Stimulated activated memory B cell treated with anti-CD40 and anti-IgM and Interleukin-4, amounts not matched to agents 10 μg/mL and 1 μg/mL and 100 μg/mL, for 72 hours (primary cell): Measurements from ENCODE around the gene TAF4.

Experiments
- ATAC-seq: fragments of 150-1000 bp; cut with Tn5 transposase; 2 replicates; pipeline ENCODE4 v1.10.0; 2021
- H3K27ac Mint-ChIP-seq: one replicate; pipeline ENCODE4 v1.8.0; 2022; ENCODE audit warnings: mild to moderate bottlenecking, mixed read lengths
- H3K27me3 Mint-ChIP-seq: one replicate; pipeline ENCODE4 v1.8.0; 2022; ENCODE audit warnings: mixed read lengths
- H3K36me3 Mint-ChIP-seq: one replicate; pipeline ENCODE4 v1.8.0; 2022; ENCODE audit warnings: mixed read lengths
- H3K4me1 Mint-ChIP-seq: one replicate; pipeline ENCODE4 v1.8.0; 2022; ENCODE audit warnings: mixed read lengths
- H3K4me3 Mint-ChIP-seq: one replicate; pipeline ENCODE4 v1.8.0; 2022; ENCODE audit warnings: mild to moderate bottlenecking, moderate library complexity, mixed read lengths
- H3K9me3 Mint-ChIP-seq: one replicate; pipeline ENCODE4 v1.8.0; 2022; ENCODE audit warnings: mixed read lengths

Gene TAF4

DNA sequence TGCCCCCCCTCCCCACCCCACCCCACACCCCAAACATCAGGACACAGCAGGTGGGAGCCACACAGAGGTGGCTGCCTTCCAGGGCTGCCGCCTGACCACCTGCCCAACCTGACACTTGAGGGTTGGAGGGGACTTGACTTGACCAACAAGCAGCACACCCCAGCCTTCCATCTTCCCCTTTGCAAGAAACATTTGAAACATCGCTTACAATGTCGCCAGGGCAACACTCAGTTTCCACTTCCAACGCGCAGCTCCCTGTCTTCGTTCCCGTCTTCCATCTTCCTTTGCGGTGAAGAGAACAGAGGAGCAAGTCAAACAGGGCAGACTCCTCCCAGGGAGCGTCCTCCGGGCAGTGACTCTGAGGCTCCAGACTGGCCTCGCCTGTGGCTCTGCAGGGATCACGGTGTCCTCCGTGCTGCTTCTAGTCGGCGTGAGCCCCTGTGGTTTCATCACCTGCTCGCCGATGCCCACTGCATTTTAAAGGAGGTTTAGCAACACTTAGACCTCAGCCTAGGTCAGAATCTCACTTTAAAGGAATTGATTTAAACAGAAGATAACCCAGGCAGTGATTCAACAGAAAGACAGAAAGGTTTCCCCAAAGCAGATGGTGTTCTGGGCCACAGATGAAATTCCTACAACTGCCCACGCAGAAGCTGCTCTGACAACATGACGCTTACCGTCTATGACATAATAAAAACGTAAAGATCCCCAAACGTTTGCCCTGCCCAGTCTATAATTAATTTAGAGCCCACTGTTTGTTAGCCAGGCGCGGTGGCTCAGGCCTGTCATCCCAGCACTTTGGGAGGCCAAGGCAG lies 130.8 kb downstream of the TAF4 start:
- no peaks in the 10 kb centered on the region for H3K4me1 Mint-ChIP-seq
- H3K4me3 Mint-ChIP-seq, result no peak overlapping the region
- no peaks in the 10 kb centered on the region for H3K36me3 Mint-ChIP-seq
- no peak overlapping the region for H3K27ac Mint-ChIP-seq
- no peak for ATAC-seq
- peaks cover 49% of the 10 kb centered on the region for H3K27me3 Mint-ChIP-seq
- H3K9me3 Mint-ChIP-seq, result no peaks in the 10 kb centered on the region

DNA sequence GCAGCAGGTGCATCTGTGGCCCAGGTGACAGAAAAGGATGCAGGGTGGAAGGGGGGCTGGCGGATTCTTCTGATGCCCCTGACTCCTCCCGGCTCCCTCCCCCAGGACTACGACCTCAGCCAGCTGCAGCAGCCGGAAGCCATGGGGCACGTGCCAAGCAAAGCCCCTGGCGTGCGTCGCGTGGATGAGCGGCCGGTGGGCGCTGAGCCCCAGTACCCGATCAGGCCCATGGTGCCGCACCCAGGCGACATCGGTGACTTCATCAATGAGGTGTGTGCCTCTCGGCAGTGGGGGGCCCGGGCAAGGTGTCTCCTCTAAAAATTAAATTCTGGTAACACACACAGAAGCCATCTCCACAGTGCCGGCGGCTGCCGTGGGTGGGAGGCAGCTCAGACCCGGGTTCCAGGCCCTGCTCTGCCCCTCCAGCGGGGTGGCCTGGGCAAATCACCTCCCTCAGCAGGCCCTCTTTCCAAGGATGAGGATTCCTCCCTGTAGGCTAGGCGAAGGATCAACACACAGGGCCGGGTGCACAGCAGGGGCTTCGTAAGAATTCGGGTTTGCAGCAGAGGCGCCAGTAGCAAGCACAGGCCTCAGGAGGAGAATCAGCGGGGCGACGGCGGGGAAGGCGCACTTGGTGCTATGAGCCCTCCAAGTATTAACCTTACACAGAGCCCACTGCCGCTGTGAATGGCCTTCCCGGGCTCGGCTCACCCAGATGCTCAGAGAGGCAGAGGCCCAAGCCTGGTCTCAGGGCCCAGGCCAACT lies 131.5 kb downstream of the TAF4 start:
- Mint-ChIP-seq H3K36me3 (no peaks in the 10 kb centered on the region), H3K27ac (no peak overlapping the region), H3K4me3 (no peak overlapping the region), H3K27me3 (peaks cover 49% of the 10 kb centered on the region), H3K9me3 (no peaks in the 10 kb centered on the region), H3K4me1 (no peaks in the 10 kb centered on the region)
- no peak for ATAC-seq

DNA sequence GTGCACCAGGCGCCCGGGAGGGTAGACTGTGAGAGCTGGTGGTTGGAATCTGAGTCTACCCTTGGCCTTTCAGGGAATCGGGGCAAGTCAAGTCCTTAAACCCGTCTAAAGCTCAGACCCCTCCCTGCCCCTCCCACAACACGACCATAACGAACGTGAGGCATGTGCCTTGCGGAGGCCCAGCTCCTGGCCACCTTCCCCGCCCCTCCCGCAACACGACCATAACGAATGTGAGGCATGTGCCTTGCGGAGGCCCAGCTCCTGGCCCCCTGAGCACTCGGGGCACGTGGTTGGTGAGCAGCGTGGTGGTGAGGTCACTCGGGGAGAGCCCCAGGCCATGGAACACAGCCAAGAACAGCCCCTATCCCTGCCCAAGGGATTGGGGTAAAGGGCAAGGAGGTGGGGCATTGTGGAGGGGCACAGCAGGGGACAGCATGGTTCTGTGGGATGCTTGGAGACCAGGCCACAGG lies 132.2 kb downstream of the TAF4 start:
- H3K4me3 Mint-ChIP-seq, result no peak overlapping the region
- H3K4me1 Mint-ChIP-seq, result no peaks in the 10 kb centered on the region
- no peak overlapping the region for H3K27ac Mint-ChIP-seq
- no peaks in the 10 kb centered on the region for H3K9me3 Mint-ChIP-seq
- peaks cover 49% of the 10 kb centered on the region for H3K27me3 Mint-ChIP-seq
- no peaks in the 10 kb centered on the region for H3K36me3 Mint-ChIP-seq
- no peak for ATAC-seq

DNA sequence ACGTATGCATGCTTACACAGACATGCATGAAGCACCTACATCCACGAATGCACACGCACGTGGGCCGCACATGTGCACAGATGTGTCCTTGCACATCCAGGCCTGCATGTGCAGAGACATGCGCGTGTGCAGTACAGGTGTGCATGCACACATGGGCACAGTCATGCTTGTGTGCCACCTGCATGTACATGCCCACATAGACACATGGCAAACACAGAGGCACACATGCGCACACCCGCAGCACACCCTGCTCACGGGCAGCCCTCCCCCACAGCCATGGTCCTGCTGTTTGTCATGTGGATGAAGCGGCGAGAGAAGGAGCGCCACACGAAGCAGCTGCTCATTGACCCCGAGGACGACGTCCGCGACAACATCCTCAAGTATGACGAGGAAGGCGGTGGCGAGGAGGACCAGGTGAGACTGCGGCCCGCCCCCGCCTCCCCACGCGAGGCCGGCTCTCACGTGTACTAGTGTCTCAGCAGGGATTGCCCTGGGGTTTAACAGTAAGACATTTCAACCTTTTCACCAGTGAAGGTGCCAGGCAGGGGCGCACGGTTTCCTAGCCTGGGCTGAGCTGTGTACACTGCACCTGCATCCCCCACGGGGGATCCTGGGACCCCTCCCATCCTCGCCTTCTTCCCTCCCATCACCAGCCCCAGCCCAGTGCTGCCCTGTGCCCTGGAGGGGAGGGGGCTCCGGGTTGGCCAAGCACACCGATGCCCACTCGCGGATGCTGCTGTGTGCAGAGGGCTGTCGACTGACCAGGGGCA lies 132.8 kb downstream of the TAF4 start:
- Mint-ChIP-seq H3K27me3 (peaks cover 44% of the 10 kb centered on the region), H3K9me3 (no peaks in the 10 kb centered on the region), H3K4me1 (no peaks in the 10 kb centered on the region), H3K36me3 (no peaks in the 10 kb centered on the region), H3K27ac (no peak overlapping the region), H3K4me3 (no peak overlapping the region)
- peak; percentile 31 for ATAC-seq

DNA sequence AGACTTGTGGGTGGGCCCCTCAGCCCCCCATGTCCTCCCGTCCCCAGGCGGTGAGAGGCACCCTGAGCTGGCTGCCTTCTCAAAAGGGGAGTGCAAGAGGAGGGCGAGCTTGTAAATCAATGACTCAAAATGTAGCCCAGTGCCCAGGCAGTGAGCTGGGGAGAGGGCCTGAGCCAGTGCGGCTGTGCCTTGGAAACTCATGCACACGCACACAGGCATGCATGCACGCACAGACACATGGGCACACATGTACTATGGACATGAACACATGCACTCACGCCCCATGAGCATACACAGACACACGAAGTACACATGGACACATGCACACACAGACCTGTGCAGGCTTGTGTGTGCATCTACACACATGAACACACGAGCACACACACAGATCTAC lies 133.5 kb downstream of the TAF4 start:
- no peak for ATAC-seq
- Mint-ChIP-seq H3K4me3 (no peak overlapping the region), H3K9me3 (no peaks in the 10 kb centered on the region), H3K27me3 (peaks cover 37% of the 10 kb centered on the region), H3K4me1 (no peaks in the 10 kb centered on the region), H3K36me3 (no peaks in the 10 kb centered on the region), H3K27ac (no peak overlapping the region)

DNA sequence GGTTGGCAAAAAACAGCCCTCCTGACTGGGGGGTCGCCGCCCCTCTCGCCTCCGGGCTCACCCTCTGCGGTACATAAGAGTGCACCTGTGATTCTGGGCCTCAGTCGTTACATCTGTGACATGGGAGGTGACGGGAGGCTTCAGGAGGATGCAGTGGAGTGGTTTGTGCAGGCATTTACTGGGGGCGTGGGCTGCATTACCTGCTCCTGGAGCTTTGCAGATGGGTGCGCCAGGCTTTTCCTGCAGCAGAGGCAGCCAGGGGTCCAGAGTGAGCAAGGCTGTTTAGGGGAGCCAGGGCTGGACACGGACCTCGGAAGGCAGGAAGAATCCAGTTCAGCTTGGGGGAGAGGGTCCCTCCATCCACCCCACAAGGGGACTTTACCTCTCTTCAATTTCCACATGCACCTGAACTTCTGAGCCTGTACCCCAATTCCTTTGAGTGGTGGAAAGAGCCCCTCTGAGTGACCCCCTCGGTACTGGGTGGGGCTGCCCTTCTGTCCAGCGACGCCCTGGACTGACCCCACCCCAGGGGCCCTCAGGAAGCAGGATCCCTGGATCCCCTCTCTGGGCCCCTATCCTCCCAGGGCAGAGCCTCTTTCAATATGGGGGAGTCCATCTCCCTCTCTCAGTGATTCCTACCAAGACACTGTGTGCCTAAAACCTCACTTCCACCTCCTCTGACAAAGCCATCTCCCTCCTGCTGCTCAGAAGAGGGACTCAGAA lies 134.0 kb downstream of the TAF4 start:
- Mint-ChIP-seq H3K36me3 (no peaks in the 10 kb centered on the region), H3K4me3 (no peak overlapping the region), H3K27me3 (peaks cover 32% of the 10 kb centered on the region), H3K27ac (no peak overlapping the region), H3K4me1 (no peaks in the 10 kb centered on the region), H3K9me3 (no peaks in the 10 kb centered on the region)
- ATAC-seq, result no peak

DNA sequence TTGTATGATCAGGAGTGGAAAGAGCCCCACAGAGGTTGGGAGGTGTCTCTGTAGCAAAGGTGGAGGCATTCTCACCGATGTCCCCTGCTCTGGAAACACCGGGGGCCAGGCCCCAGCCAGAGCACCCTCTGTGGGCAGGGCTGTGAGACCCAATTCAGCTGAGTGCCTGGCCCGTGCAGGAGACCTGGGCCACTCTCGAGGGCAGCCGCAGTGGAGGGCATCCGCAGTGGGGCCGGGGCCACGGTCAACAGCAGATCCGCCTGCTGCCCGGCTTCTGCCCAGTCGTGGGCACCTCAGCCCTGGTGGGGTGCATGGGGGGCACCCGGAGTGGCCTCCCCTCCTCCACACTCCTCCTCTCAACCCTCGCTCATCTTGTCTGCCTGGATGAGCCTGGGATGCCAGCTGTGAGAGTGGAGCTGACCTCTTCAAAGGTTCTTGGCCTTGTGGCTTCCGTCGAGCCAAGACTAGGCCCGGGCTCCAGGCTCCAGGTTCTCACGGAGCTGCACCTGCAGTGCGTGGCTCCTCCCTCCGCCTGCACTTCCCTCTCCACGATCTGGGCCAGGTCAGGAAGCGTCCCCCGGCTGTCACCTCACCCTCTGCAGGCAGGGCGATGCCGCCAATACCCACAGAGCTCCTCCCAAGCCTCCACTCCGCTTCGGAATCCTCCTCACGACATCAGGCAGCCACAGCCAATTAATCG lies 134.8 kb downstream of the TAF4 start:
- no peak for ATAC-seq
- peaks cover 30% of the 10 kb centered on the region for H3K27me3 Mint-ChIP-seq
- H3K4me1 Mint-ChIP-seq, result no peaks in the 10 kb centered on the region
- H3K36me3 Mint-ChIP-seq, result no peaks in the 10 kb centered on the region
- no peak overlapping the region for H3K27ac Mint-ChIP-seq
- H3K9me3 Mint-ChIP-seq, result no peaks in the 10 kb centered on the region
- H3K4me3 Mint-ChIP-seq, result no peak overlapping the region

DNA sequence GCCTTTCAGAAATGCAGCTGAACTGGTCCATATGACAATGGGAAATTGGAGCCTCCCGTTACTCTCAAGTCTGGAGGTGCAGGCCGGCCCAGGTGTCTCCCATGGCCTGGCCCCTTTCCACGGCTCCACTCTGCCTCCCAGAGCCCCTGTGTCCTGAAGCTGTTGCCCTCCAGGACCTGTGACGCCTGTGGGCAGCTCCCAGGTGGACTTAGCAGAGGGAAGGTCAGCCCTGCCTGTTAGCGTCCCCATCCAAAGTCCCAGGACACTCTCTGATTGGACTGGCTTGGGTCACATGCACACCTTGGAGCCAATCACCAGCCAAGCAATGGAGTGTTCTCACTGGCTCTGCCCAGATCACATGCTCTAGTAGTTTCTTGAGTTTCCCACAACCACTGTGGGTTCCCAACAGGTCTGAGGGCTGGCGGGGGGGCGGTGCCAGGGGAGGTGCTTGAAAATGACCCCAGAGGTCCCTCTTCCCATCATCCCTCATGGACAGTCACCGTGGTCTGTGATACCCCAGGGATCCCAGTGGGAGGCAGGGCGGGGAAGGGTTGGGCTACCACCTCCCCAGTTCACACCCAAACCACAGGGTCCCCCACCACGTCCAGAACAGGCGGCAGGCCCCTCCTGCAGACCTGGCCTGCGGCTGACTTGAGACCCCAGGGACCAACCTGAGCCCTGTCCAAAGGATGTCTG lies 135.6 kb downstream of the TAF4 start:
- Mint-ChIP-seq H3K36me3 (no peaks in the 10 kb centered on the region), H3K4me3 (no peak overlapping the region), H3K27ac (no peak overlapping the region), H3K4me1 (no peaks in the 10 kb centered on the region), H3K27me3 (peaks cover 34% of the 10 kb centered on the region), H3K9me3 (no peaks in the 10 kb centered on the region)
- ATAC-seq, result no peak

DNA sequence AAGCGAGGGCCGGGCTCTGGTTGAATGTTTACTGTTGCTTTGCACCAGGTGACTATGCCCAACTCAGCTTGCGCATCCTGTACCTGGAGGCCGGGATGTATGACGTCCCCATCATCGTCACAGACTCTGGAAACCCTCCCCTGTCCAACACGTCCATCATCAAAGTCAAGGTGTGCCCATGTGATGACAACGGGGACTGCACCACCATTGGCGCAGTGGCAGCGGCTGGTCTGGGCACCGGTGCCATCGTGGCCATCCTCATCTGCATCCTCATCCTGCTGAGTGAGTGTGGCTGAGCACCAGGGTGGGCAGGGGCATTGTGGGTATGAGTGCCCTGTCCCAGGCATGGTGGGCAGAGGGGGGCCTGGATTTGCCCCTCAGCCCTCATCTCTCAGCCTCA lies 136.1 kb downstream of the TAF4 start:
- Mint-ChIP-seq H3K9me3 (no peaks in the 10 kb centered on the region), H3K27ac (no peak overlapping the region), H3K4me3 (no peak overlapping the region), H3K27me3 (peaks cover 29% of the 10 kb centered on the region), H3K36me3 (no peaks in the 10 kb centered on the region), H3K4me1 (no peaks in the 10 kb centered on the region)
- ATAC-seq, result no peak

DNA sequence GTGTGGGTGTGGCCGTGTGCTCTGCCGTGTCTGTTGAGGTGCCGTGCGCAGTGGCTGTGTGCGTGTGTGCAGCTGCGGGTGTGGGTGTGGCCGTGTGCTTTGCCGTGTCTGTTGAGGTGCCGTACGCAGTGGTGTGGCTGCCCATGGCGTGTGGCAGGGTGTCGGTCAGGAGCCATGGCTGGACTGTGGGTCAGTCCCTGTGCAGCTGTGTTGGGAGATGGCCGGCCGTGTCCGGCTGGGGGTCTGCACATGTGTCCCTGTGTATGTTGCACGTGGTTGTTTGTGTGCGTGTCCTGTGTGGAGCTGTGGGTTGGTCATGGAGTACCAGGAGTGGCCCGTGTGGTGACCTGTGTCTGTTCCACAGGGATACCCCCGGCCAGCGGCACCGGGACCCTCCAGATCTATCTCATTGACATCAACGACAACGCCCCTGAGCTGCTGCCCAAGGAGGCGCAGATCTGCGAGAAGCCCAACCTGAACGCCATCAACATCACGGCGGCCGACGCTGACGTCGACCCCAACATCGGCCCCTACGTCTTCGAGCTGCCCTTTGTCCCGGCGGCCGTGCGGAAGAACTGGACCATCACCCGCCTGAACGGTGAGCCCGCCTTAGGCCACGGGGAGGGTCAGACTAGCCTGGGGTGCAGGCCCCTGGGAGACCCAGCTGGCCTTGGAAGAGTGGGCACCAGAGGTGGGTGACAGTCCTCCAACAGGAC lies 137.7 kb downstream of the TAF4 start:
- Mint-ChIP-seq H3K27me3 (peaks cover 27% of the 10 kb centered on the region), H3K4me3 (no peak overlapping the region), H3K9me3 (no peaks in the 10 kb centered on the region), H3K4me1 (no peaks in the 10 kb centered on the region), H3K36me3 (no peaks in the 10 kb centered on the region), H3K27ac (no peak overlapping the region)
- ATAC-seq, result no peak

DNA sequence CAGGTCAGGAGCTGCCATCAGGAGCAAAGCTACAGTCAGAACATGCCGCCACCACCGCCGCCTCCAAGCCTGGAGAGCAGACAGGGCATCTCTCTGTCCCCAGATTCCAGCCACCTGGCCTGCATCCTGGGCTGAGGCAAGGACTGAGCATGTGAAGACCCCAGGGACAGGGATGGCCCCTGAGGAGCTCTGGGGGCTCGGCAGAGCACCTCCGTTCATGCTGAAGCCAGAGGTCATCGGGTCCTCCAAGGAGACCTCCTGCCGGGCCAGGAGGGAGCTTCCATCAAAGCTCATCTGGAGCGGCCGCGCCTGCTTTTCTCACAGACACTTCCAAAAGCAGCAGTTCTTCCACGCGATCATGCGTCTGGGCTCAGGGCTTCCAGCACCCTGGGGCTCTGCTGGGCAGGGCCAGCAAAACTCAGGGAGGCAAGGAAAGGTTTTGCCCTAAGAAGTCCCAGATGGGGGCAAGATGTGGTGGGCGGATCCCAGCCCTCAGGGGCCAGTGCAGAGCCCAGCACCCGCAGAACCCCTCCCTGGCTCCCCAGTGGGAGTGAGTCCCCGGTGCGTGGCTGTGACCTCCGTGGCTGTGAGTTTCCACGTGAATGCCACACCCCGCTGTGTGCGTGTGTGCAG lies 138.4 kb downstream of the TAF4 start:
- peaks cover 22% of the 10 kb centered on the region for H3K27me3 Mint-ChIP-seq
- H3K27ac Mint-ChIP-seq, result no peak overlapping the region
- ATAC-seq, result no peak
- H3K4me3 Mint-ChIP-seq, result no peak overlapping the region
- no peaks in the 10 kb centered on the region for H3K4me1 Mint-ChIP-seq
- no peaks in the 10 kb centered on the region for H3K36me3 Mint-ChIP-seq
- H3K9me3 Mint-ChIP-seq, result no peaks in the 10 kb centered on the region

DNA sequence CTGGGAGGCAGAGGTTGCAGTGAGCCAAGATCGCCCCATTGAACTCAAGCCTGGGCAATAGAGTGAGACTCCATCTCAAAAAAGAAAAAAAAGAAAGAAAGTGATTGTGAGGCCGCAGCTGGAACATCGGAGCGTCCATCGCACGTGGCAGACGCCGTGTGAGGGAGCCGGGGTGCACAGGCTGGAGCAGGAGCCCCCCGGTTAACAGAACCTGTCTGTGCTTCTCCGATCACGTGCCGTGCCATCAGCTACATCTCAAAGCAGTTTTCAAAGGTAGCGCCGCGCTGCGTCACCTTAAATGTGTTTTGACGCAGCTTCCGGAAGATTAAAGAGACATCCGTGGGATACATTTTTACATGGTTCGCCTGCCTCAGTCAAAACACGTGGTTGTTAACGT lies 138.9 kb downstream of the TAF4 start:
- ATAC-seq, result no peak
- H3K4me3 Mint-ChIP-seq, result no peak overlapping the region
- H3K27me3 Mint-ChIP-seq, result peaks cover 17% of the 10 kb centered on the region
- H3K9me3 Mint-ChIP-seq, result no peaks in the 10 kb centered on the region
- no peaks in the 10 kb centered on the region for H3K4me1 Mint-ChIP-seq
- no peaks in the 10 kb centered on the region for H3K36me3 Mint-ChIP-seq
- no peak overlapping the region for H3K27ac Mint-ChIP-seq

DNA sequence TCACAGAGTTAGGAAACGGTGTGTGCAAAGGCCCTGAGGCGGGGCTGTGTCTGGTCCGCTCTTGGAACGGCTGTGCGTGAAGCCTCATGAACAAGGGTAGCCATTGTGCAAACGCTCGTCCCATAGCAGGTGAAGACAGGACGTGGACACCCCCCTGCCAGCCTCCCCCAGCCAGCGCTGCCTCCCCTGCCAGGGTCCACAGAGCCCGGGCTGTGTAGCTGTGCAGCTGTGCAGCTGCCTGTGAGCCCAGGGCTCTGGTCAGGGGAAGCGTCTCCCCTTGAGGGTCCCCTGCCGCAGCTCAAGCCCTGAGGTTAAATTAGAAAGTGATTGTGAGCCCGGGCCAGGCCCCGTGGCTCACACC lies 139.4 kb downstream of the TAF4 start:
- no peaks in the 10 kb centered on the region for H3K9me3 Mint-ChIP-seq
- H3K4me1 Mint-ChIP-seq, result no peaks in the 10 kb centered on the region
- H3K27me3 Mint-ChIP-seq, result peaks cover 12% of the 10 kb centered on the region
- no peaks in the 10 kb centered on the region for H3K36me3 Mint-ChIP-seq
- no peak overlapping the region for H3K27ac Mint-ChIP-seq
- no peak overlapping the region for H3K4me3 Mint-ChIP-seq
- ATAC-seq, result no peak
